Mucosa of descending colon (tissue), 3 donors: ENCODE data around the gene TRIM68. TPM values are rescaled to one million over a fixed set of nuclear protein-coding genes. Genes with fewer than 3 reads are reported as not detected.
A peak's percentile ranks its signal among the peaks of the same experiment; 100 is the strongest.

Source experiments
- ATAC-seq: fragments of 200-7000 bp; cut with Tn5 transposase; one replicate; pipeline ENCODE4 v1.9.1; 2020; ENCODE audit warnings: mild to moderate bottlenecking, moderate library complexity
- DNase-seq, 3 donors: peaks; one replicate each; pipeline ENCODE4 v3.0.0-alpha.2; 2020
- H3K36me3 ChIP-seq: fragments of 200-600 bp; one replicate; pipeline ENCODE4 v1.8.0; 2021; ENCODE audit warnings: low read depth, mild to moderate bottlenecking
- H3K4me1 ChIP-seq: fragments of 200-600 bp; one replicate; pipeline ENCODE4 v1.8.0; 2021; ENCODE audit warnings: low read depth, mild to moderate bottlenecking
- H3K4me3 ChIP-seq: fragments of 200-600 bp; one replicate; pipeline ENCODE4 v1.8.0; 2021; ENCODE audit warnings: mild to moderate bottlenecking
- H3K9me3 ChIP-seq: fragments of 200-600 bp; one replicate; pipeline ENCODE4 v1.8.0; 2021; ENCODE audit warnings: mild to moderate bottlenecking
- CTCF ChIP-seq: fragments of 200-600 bp; IDR thresholded peaks from one replicate; pipeline ENCODE4 v1.8.0; 2022; ENCODE audit warnings: antibody characterized with exemption, mild to moderate bottlenecking
- intact Hi-C, 2 donors: fragments of 100-400 bp; cut with DNase I in 1 of 2; cut with micrococcal nuclease in 1 of 2; formaldehyde crosslinking; loops; one replicate each; pipeline versions ENCODE4 v1.11.0 to v1.11.1; 2022; cut with DNase I, micrococcal nuclease
- total RNA-seq, 3 donors: library from RNA; stranded (reverse); fragmentation: NEBNext Ultra II Directional in 2 of 3; extraction: Animal tissue kit (Norgen Biotek cat#: 25700) in 2 of 3; gene quantifications; one replicate each; pipeline versions ENCODE4 v1.2.1 to v1.2.4, GENCODE V29; 2021 to 2023
- donor health status: DM: no; HTN: no; CAD: no; lungs with moderate emphysema.
- donor health status: DM: no; HTN: no; CAD: no.
- donor health status: DM: no; HTN: yes; CAD: no.

TRIM68 gene
- total RNA-seq, 3 donors from 2014 or later = 17.6 to 21.7 (median 19.4) TPM

GRCh38 chr11:4551346-4551979, 56.6 kb downstream of the TRIM68 start:
- no peak for TF ChIP-seq CTCF
- Histone ChIP-seq H3K9me3 (no peaks in the 10 kb centered on the region), H3K4me3 (no peak overlapping the region), H3K4me1 (peaks cover 7% of the 10 kb centered on the region), H3K36me3 (no peaks in the 10 kb centered on the region)
- ATAC-seq (no peak), DNase-seq (peak in 1 of 3 donors; percentile 15)
- intact Hi-C loops = no loop called here

Other genes starting within 250 kb of the TRIM68 start
- gene OR52B4, start 239.8 kb downstream of the TRIM68 start, total RNA-seq = not detected
- gene TRIM21, start 214.5 kb downstream of the TRIM68 start, total RNA-seq = 10 to 100 TPM; 26.0 to 32.6 (median 29.2) TPM
- not detected for gene OR52K2, start 158.9 kb downstream of the TRIM68 start, total RNA-seq
- not detected for gene OR52K1, start 125.6 kb downstream of the TRIM68 start, total RNA-seq
- gene OR52M1, start 63.0 kb downstream of the TRIM68 start, total RNA-seq = not detected
- gene OR52I2, start 26.5 kb downstream of the TRIM68 start, total RNA-seq = not detected
- not detected for gene OR52I1, start 14.2 kb downstream of the TRIM68 start, total RNA-seq
- not detected for gene OR51D1, start 29.2 kb upstream of the TRIM68 start, total RNA-seq
- gene OR51E1, start 35.8 kb upstream of the TRIM68 start, total RNA-seq = under 1 TPM; 0.32 to 0.95 (median 0.67) TPM
- gene OR51E2, start 89.6 kb upstream of the TRIM68 start, total RNA-seq = 10 to 100 TPM in 1 of 3 donors, 1 to 10 TPM in 1, under 1 TPM in 1; 0.46 to 11.0 (median 1.0) TPM
- gene MMP26, start 96.6 kb upstream of the TRIM68 start, total RNA-seq = not detected
- not detected for gene OR51F1, start 161.7 kb upstream of the TRIM68 start, total RNA-seq
- not detected for gene OR52R1, start 196.1 kb upstream of the TRIM68 start, total RNA-seq
- gene OR51F2, start 213.1 kb upstream of the TRIM68 start, total RNA-seq = not detected
- not detected for gene OR51S1, start 241.0 kb upstream of the TRIM68 start, total RNA-seq